ENCODE data around the gene MAGOH. TPM values are rescaled to one million over a fixed set of nuclear protein-coding genes. Genes with fewer than 3 reads are reported as not detected.

Gene MAGOH
- total RNA-seq, 1 donor from 2014 or later, result 109 TPM

DNA sequence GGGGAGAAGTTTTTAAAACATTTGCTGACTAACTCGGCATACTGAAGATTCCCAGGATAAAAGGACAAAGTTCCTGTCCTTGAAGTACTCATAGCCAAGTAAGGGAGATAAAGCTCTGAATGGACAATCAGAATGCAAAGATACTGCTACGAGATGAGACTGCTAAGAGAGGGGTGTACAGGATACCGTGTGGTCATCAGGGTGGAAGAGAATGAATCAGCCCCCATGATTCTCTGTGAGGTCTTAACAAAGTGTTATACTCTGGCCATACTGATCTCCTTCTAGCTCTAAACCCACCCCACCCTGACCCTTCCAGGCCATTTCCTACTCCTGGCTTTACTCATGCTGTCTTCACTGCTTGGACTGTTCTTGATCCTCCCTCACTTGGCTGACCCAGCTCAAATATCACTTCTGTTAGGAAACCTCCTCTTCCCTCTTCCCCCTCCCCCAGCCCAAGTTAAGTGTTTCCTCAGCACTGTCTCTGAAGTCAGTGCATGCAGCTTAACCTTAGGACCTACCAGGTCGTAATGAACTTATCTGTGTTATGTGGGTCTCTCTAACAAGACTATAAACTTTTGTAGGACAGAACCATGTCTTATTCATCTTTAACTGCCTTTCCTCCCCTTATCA lies 15.8 kb upstream of the MAGOH start:
- H3K27ac Mint-ChIP-seq, result no peak overlapping the region
- H3K9me3 Mint-ChIP-seq, result no peaks in the 10 kb centered on the region
- TF ChIP-seq EZH2phosphoT487 (IDR thresholded peaks at IDR 0.05), result no peak
- TF ChIP-seq EZH2 (IDR thresholded peaks at IDR 0.05), result no peak
- TF ChIP-seq, protein P1, sequence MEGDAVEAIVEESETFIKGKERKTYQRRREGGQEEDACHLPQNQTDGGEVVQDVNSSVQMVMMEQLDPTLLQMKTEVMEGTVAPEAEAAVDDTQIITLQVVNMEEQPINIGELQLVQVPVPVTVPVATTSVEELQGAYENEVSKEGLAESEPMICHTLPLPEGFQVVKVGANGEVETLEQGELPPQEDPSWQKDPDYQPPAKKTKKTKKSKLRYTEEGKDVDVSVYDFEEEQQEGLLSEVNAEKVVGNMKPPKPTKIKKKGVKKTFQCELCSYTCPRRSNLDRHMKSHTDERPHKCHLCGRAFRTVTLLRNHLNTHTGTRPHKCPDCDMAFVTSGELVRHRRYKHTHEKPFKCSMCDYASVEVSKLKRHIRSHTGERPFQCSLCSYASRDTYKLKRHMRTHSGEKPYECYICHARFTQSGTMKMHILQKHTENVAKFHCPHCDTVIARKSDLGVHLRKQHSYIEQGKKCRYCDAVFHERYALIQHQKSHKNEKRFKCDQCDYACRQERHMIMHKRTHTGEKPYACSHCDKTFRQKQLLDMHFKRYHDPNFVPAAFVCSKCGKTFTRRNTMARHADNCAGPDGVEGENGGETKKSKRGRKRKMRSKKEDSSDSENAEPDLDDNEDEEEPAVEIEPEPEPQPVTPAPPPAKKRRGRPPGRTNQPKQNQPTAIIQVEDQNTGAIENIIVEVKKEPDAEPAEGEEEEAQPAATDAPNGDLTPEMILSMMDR (IDR thresholded peaks at IDR 0.05), result no peak
- no peaks in the 10 kb centered on the region for H3F3A ChIP-seq (ENCODE audit: low read depth)
- no peak overlapping the region for H3K27ac ChIP-seq
- no peaks in the 10 kb centered on the region for H3K27me3 ChIP-seq
- no peak overlapping the region for H3K4me3 Mint-ChIP-seq
- no peaks in the 10 kb centered on the region for H3K9me3 ChIP-seq (ENCODE audit: low read depth)
- H3K4me1 Mint-ChIP-seq, result no peaks in the 10 kb centered on the region
- no peaks in the 10 kb centered on the region for H3K36me3 ChIP-seq
- no peak overlapping the region for H3K4me2 ChIP-seq
- H2AFZ ChIP-seq (replicated peaks), result no peak overlapping the region
- no peak overlapping the region for H3K4me3 ChIP-seq
- no peaks in the 10 kb centered on the region for H3K79me2 ChIP-seq (ENCODE audit: low read depth)
- no peaks in the 10 kb centered on the region for H3K27me3 Mint-ChIP-seq (ENCODE audit: insufficient read depth, low read depth)
- H4K20me1 ChIP-seq (ENCODE audit: low read depth), result no peaks in the 10 kb centered on the region
- no peak overlapping the region for H3K9ac ChIP-seq
- no peak for DNase-seq (ENCODE audit: low spot score)
- H3K36me3 Mint-ChIP-seq, result peaks cover 11% of the 10 kb centered on the region
- H3K4me1 ChIP-seq, result no peaks in the 10 kb centered on the region

DNA sequence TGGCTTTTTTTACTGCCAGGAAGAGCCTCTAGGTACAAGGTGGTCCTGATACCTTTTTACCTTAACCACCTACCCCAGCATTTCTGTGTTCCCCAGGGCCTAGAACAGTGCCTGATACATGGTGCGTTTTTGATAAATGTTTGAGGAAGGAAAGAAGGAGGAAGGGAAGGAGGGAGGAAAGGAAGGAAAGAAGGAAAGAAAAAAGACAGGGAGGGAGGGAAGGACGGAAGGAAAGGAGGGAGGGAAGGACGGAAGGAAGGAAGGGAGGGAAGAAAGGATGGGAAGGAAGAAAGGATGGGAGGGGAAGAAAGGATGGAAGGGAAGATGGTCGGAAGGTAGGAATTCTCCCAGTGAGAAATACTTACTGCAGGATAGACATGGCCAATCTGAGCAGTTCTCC lies 12.0 kb upstream of the MAGOH start:
- H3K27ac Mint-ChIP-seq, result no peak overlapping the region

DNA sequence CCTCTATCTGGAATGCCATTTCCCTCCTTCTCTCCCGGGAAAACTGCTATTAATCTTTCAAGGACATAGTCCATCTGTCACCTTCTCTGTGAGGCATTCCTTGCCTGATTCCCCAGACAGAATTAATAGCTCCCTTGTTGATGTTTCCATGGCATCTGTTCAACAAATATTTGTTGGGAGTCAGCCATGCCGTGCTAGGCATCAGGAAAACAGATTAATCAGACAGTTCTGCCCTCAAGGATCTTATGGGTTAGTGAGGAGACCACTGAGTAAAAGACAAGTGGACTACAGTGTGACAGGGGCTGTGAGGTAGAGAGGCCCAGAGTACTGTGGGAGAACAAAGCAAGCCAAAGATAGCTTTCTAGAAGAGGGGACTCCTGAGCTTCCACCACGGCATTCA lies 11.4 kb upstream of the MAGOH start:
- Histone ChIP-seq H3K4me2 (no peak overlapping the region), H3K9ac (no peak overlapping the region), H3F3A (ENCODE audit: low read depth) (peaks cover 3% of the 10 kb centered on the region), H3K79me2 (ENCODE audit: low read depth) (no peaks in the 10 kb centered on the region), H4K20me1 (ENCODE audit: low read depth) (no peaks in the 10 kb centered on the region), H3K27me3 (no peaks in the 10 kb centered on the region), H3K9me3 (ENCODE audit: low read depth) (no peaks in the 10 kb centered on the region), H3K4me1 (no peaks in the 10 kb centered on the region), H2AFZ (replicated peaks) (no peak overlapping the region), H3K4me3 (no peak overlapping the region), H3K27ac (no peak overlapping the region), H3K36me3 (no peaks in the 10 kb centered on the region)
- no peak for DNase-seq (ENCODE audit: low spot score)
- Mint-ChIP-seq H3K36me3 (peaks cover 10% of the 10 kb centered on the region), H3K27ac (no peak overlapping the region), H3K27me3 (ENCODE audit: insufficient read depth, low read depth) (no peaks in the 10 kb centered on the region), H3K9me3 (no peaks in the 10 kb centered on the region), H3K4me3 (no peak overlapping the region), H3K4me1 (no peaks in the 10 kb centered on the region)
- TF ChIP-seq, protein P1 (IDR thresholded peaks at IDR 0.05), result no peak
- no peak for TF ChIP-seq EZH2 (IDR thresholded peaks at IDR 0.05)

More for the DNA sequence above, 12.0 kb upstream of the MAGOH start:
- Mint-ChIP-seq H3K27me3 (ENCODE audit: insufficient read depth, low read depth) (no peaks in the 10 kb centered on the region), H3K9me3 (no peaks in the 10 kb centered on the region), H3K4me3 (no peak overlapping the region), H3K4me1 (no peaks in the 10 kb centered on the region), H3K36me3 (peaks cover 10% of the 10 kb centered on the region)
- Histone ChIP-seq H3K36me3 (no peaks in the 10 kb centered on the region), H3F3A (ENCODE audit: low read depth) (no peaks in the 10 kb centered on the region), H3K4me3 (no peak overlapping the region), H4K20me1 (ENCODE audit: low read depth) (no peaks in the 10 kb centered on the region), H3K27ac (no peak overlapping the region), H3K4me2 (no peak overlapping the region), H3K9me3 (ENCODE audit: low read depth) (no peaks in the 10 kb centered on the region), H3K79me2 (ENCODE audit: low read depth) (no peaks in the 10 kb centered on the region), H2AFZ (replicated peaks) (no peak overlapping the region), H3K4me1 (no peaks in the 10 kb centered on the region), H3K9ac (no peak overlapping the region), H3K27me3 (no peaks in the 10 kb centered on the region)
- no peak for TF ChIP-seq EZH2 (IDR thresholded peaks at IDR 0.05)
- TF ChIP-seq, protein P1 (IDR thresholded peaks at IDR 0.05), result no peak
- TF ChIP-seq EZH2phosphoT487 (IDR thresholded peaks at IDR 0.05), result no peak
- no peak for DNase-seq (ENCODE audit: low spot score)
